ENCODE data around the gene GRM8.
A peak's percentile ranks its signal among the peaks of the same experiment; 100 is the strongest.

Gene GRM8

DNA sequence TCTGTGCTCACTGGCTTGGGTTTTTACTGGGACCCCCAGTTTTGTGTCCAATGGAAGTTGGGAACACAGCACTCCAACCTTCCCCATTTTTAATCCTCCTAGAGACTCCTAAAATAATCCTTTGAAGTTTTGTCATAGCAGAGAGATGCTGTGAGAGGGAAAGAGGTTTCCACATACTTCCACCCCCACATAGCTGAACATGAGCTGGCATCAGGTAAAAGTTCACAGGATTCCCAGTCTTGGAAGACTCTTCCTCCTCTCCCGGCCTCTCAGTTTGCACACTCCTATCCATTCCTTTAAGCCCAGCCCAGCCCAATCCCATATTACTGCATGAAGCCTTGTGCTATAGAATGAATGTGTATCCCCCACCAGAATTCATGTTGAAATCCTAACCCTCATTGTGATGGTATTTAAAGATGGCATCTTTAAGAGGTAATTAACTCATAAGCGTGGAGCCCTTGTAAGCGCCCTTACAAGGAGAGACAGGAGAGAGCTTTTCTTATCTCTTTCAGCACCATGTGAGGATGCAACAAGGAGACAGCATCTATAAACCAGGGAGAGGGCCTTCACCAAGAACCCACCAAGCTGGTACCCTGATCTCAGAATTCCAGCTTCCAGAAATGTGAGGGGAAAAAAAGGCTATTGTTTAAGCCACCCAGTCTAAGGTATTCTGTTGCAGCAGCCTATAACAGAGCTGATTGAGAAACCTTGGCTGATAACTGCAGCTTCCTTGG lies 22.4 kb downstream of the GRM8 start:
- DNase-seq = no peak

DNA sequence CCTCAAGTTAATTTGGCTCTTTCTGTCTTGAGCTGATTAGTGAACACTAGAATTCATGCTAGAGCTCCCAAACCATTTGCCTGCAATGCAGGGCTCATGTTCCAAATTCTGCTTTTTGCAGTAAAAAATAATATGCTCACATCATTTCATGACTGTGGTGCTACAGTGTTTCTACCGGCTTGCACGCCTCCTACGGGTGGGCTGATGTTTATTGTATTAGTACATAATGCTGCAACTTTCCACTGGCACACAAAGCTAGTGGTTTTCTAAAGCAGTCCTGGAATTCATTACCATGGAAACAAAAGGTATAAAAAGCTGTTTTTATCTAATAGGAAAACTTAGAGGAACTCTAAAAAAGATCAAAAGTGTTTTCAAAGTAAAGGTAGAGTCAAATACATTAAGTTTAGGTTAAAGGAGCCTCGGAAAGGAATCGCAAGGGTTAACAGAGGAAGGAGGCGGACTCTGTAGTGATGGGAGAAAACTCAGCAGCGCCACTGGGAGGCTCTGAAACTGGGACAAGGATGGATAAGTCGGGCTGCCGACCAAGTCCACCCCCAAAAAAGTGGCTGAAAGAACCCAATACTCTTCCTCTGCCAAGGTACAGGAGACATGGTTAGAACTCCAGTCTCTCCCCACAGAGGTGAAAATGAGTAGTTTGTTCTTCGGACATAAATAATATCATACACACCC lies 25.9 kb downstream of the GRM8 start:
- no peak for DNase-seq

DNA sequence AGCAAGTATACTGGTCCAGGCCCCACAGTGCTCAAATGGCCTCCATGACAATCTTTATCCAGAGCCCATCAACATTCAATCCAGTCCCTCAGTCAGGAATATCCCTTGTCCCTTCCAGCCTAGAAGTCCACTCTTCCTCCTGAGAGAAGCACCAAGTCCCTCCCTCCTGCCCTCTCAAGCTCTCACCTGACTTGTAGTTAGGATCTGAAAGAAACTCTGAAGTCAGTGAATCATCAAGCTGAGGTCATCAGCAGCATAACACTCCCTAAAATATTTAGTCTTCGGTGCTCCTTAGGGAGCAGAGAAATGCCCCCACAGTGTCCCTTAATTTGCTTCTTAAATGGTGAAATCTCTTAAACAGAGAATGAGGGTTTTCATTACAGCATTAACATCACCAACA lies 31.0 kb downstream of the GRM8 start:
- DNase-seq = no peak

DNA sequence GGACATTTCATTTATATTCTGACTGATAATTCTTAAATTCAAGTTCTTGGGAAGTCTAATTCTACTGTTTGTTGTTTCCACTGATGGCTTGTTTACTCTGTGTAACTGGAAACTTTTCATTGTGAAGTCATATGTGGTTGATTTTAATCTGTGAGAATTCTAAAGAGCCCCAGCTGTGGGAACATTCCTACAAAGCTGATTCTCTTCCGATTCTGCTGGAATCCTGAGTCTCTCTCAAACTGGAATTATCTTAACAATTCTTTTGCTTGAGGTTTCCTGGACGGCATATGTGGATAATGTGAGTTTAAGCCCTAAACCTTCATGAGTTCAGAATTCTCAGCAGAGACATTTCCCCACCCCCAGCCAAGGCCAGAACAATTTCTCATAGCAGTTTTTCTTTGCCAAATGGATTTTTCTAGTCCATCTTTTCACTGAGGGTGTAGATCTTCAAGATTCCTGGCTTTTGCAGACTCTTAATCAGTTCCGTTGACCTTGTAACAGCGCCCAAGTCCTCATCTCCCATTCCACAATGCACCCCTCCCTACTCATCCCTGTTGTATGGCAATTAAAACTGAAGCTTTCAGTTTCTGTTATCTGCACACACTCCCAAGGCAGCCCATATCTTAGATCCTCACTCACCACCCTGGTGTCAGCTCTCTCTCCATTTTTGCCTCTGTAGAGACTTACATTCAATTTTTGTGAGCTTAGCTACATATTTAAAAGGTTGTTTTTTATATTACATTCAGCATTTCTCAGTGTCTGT lies 37.6 kb downstream of the GRM8 start:
- DNase-seq = no peak

DNA sequence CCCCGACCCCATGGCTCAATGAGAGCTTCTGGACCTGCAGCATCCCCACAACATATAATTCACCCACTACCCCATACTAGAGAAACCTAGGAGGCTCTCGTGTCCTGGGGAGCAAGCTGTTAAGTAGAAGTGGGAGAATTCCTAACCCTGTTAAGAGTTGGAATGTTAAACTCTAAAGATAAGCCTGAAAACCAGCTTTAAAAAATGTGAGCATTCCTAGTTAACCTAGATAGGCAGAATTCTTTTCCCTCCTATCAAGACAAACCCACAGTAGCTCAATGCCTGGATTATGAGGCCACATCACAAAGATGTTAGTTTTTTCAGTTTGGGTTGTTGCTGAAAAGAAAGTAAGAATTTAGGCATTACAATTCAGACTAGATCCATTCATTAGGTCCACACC lies 42.9 kb downstream of the GRM8 start:
- no peak for DNase-seq

- DNase-seq = no peak
Observed at GRCh38 chr7:127208860-127209259, 43.9 kb downstream of the GRM8 start.

DNA sequence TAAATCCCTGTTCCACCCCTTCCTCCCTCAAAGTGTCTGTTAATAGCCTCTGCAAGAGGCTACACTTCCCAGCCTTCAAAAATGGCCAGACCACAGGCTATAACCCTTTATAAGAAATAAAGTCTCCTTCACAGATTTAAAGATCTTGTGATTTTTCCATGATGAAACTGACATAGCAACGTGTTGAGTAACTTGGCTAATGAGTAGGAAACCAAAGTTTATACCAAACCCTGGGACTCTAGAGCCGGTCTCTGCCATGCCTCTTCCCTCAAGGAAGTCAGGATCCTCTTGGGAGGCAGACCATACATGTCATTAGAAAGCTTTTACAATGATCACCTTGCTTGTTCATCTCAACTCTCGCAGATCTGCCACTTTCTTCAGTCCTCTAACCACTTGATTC lies 44.4 kb downstream of the GRM8 start:
- no peak for DNase-seq

GRCh38 chr7:127207806-127208205 lies 44.9 kb downstream of the GRM8 start:
- DNase-seq = no peak

- DNase-seq = no peak
Observed at GRCh38 chr7:127207230-127207629, 45.5 kb downstream of the GRM8 start.

DNA sequence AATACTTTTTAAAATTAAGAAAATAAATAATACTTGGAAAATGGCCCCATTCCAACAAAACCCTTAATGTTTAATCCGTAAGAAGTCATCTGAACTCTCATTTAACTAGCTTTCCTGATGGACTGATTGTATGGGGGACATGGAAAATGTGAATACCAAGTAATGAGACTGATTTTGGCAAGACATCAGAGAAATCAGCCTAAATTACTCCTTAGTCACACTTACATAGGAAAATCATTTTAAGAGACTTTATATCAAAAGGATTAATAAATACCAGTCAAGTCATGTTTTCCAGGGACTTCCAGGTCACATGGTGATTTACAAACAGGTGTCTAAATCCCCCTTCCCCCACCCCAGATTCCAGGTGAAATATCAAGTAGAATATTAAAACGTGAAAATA lies 58.2 kb downstream of the GRM8 start:
- DNase-seq = no peak

DNA sequence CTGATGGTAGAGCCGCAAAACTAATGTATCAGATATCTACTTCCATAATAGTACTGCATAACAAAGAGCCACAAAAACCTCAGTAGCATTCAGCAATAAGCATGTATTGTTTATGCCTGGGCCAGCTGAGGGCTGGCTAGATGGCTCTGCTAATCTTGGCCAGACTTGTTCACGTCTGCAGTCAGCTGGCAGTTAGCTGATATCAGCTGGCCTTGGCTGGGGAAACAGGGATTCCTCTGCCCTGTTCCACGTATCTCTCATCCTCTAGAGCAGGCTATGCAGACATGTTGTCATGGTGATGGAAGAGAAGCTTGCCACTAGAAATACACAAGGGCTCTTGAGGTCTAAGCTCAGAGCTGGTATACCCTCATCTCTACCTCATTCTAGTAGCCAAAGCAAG lies 62.9 kb downstream of the GRM8 start:
- DNase-seq = peak; percentile 89

DNA sequence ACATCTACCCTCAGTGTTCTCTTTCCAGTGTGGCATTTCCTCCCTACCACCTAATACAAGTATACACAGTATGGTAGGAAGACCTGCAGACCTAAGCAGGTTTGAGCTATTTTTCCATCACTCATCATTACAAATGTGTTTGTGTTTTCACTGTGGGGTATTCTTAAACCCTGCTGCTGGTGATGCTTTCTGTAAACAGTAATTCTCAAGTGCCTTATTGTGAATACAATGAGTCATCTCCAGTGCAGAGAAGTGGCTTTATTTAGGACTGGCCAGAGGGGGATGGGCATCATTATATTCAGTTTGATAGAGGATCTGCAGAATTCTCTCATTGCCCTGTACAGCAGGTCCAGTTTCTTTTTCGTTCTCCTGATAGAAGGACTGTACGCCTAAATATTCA lies 63.7 kb downstream of the GRM8 start:
- DNase-seq = peak; percentile 46

GRCh38 chr7:127187740-127188139 lies 65.0 kb downstream of the GRM8 start:
- no peak for DNase-seq

DNA sequence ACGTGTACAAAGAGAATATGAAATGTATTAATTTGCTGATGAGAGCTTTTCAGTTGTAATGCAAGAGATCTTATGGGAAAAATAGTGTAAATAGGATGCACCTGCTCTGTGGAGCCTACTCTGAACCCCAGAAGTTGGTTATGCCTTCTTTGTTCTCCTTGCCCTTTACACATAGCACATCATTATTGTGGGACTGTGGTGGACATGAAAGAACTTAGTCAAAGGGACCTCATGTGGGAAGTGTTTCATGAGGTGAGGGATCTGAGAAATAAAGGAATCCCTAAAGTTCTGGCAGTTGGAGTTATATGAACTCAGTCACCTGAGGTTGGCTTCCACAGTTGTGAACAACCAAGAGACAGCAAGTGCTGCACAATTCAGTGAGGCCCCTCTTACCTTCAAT lies 66.1 kb downstream of the GRM8 start:
- no peak for DNase-seq

DNA sequence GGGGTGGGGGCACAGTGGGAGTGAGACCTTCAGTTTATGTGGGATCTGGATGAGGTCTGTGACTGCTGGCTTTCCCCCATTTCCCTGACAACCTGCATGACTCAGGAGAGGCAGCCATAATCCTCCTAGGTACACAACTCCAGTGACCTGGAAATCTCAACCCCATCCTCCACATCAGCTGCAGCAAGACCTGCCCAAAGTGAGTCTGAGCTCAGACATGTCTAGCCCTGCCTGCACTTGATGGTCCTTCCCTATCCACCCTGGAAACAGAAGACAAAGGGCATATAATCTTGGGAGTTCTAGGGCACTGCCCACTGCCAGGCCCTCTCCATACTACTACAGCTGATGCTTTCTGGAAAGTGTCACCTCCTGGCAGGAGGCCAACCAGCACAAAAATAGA lies 75.6 kb downstream of the GRM8 start:
- DNase-seq = no peak

DNA sequence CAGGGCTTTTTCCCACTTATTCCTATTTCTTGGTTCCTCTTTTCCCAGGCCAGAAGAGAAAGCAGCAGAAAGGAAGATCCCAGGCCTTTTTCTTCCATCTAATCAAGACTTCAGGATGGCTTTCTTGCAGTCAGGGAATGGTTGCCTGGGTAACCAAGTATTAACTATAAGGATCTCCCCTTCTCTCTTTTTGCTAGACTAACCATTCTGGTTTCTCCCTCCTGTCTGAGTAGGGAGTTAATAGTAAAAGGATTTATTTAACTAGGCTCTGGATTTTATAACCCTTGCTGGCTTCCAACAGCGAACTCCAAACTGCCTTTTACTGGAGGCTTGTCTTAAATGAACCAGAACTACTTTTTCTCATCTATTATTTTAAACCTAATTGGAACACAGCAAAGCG lies 90.4 kb downstream of the GRM8 start:
- no peak for DNase-seq

- DNase-seq = no peak
Observed at GRCh38 chr7:127158659-127159058, 94.1 kb downstream of the GRM8 start.

DNA sequence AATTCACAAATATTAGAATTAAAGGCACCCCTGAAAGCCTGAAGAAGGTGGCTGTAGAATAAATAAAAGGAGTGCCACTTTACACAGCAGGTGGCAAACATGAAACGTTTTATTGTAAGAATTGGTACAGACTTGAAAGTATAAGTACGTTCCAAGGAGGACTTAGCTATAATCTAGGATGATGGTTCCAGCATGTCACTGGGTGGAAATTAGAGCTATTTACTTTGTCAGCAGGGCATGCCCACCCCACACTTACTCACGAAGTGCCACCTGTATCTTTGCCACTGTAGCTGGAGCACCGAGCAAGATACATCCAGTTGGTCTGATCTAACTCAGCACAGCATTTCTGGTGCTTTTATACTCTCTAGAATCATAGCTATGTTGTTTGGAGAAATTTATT lies 97.8 kb downstream of the GRM8 start:
- DNase-seq = no peak

DNA sequence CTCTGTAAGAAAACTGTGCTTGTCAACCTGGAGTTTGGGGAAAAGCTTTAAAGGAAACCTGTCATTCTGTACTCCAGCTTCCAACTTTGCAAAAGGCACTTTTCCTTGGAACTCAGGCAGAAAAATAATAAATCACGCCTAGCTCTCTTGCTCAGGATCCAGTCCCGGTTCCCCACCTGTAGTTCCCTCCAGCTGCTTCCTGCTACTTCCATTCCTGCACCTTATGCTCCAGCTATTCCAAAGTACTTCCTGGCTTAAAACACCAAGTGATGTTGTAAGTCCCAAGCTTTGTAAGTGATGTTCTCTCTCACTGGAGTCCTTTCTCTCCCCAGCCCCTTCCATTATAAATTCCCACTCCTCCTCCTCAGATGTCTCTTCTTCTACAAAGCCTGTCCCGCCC lies 98.6 kb downstream of the GRM8 start:
- DNase-seq = no peak

DNA sequence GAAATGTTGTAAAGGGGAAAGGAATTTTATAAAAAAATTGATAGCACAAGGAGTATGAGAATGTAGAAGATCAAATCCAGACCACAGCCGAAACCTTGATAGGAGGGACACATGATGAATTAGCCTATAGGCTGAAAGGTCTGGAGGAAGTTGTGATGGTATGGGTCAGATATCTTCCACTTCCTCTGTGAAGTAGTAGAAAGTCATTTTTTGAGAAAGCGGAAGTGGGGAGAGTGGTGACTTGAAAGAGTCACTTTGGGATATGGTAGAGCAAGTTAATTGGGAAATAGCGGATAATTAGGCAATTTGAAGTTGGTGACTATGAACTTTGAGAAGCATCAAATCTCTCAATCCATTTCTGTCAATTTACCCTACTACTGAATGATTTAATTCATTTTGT lies 99.4 kb downstream of the GRM8 start:
- no peak for DNase-seq

DNA sequence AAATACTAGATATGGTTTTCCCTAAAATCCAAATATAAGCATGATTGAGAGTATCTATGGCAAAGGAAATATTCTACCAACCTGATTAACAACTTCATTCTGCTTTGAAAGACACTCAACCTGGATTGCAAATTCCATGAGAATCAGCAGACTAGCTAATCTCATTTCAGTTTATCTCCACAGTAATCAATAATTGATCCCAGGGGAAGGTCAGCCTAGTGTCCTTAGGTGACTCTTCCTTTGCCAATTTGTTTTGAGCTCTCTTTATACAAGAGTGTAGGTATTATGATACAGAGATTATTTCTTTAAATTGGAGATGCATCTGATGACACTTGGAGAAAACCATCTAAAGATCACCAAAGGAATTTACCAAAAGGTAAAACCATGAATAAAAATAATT lies 100.3 kb downstream of the GRM8 start:
- no peak for DNase-seq

DNA sequence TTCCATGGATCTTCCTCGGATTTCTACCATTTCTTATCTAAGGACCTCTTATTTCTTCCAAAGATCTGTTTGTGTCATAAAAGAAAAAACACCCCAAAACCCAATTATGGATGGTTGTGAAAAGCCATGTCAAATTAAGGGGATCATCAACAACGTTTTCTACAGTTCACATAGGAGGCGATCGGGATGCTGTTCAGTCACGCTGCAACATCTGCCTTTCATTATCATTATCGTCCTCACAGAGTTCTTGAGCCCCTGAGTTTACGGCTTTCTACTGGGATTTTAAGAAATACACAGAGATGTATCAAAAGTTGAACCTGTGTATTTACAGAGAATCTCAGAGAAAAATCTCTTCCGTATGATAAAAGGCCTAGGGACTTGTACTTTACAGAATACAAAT lies 101.4 kb downstream of the GRM8 start:
- DNase-seq = no peak

GRCh38 chr7:127150543-127150942 lies 102.2 kb downstream of the GRM8 start:
- no peak for DNase-seq

Measured in NCI-H1092 treated with DMSO at 0.1 percent for 48 hours (cell line).